A673 (cell line): ENCODE results near the gene CYP4A22.
"Not testable (repeated sequence)": the region's sequence is repeated elsewhere in the genome, so short reads cannot be mapped to it uniquely, and the experiment has no call there.

Source experiments
- EZH2 ChIP-seq: fragments of 200-600 bp; sonication (generic); IDR thresholded peaks from 2 replicates; pipeline ENCODE4 v1.6.1; 2017; ENCODE audit warnings: borderline replicate concordance, low read depth, mild to moderate bottlenecking, mixed read lengths, antibody characterized with exemption, low read length; ENCODE audit not compliant: poor library complexity, severe bottlenecking
- TF ChIP-seq, protein P1 (sequence below): fragments of 300-800, 200-600 bp; sonication (generic); conservative IDR thresholded peaks from 2 replicates; pipeline ENCODE4 v1.5.1; 2017; ENCODE audit warnings: low read depth, mild to moderate bottlenecking, antibody characterized with exemption, low read length, moderate library complexity, mixed read lengths

DNA sequence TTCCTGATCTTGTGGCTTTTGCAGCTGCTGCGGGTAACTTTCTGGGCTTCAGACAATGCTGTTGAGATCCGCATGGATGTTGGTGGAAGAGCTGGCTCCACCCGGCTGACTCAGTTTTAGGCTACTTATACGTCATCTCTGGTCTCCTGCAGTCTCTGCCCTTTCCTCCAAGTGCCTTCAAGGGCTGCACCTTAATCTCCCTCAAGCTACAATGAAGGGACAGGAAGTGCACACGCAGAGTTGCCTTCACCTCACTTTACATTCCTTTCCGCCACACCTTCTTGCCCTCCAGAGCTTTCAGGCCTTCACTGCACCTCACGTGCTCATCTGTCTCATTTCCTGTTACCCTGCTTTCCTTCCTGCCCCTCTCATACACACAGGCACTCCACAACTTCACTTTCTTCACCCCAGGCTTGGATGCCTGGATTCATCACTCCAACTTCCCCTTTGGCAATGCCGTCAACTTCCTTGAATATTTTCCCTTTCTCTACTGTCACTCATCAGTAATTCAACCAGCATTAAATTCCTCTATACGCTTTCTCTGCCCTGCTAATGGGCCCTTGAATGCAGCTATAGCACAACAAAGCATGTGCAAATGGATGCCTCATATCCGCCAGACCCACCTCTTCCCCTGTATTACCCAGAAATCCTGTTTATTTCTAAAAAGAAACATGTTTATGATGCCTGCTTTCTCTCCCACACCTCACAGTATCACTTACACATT lies 29.2 kb upstream of the CYP4A22 start:
- TF ChIP-seq, protein P1, sequence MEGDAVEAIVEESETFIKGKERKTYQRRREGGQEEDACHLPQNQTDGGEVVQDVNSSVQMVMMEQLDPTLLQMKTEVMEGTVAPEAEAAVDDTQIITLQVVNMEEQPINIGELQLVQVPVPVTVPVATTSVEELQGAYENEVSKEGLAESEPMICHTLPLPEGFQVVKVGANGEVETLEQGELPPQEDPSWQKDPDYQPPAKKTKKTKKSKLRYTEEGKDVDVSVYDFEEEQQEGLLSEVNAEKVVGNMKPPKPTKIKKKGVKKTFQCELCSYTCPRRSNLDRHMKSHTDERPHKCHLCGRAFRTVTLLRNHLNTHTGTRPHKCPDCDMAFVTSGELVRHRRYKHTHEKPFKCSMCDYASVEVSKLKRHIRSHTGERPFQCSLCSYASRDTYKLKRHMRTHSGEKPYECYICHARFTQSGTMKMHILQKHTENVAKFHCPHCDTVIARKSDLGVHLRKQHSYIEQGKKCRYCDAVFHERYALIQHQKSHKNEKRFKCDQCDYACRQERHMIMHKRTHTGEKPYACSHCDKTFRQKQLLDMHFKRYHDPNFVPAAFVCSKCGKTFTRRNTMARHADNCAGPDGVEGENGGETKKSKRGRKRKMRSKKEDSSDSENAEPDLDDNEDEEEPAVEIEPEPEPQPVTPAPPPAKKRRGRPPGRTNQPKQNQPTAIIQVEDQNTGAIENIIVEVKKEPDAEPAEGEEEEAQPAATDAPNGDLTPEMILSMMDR, result not testable (repeated sequence)
- not testable (repeated sequence) for TF ChIP-seq EZH2
